ENCODE results near the gene ATP10A. TPM values are rescaled to one million over a fixed set of nuclear protein-coding genes. Genes with fewer than 3 reads are reported as not detected.

Gene ATP10A
- total and polyA plus RNA-seq, 8 donors: 1.5 to 15.2 (median 3.2) TPM

DNA sequence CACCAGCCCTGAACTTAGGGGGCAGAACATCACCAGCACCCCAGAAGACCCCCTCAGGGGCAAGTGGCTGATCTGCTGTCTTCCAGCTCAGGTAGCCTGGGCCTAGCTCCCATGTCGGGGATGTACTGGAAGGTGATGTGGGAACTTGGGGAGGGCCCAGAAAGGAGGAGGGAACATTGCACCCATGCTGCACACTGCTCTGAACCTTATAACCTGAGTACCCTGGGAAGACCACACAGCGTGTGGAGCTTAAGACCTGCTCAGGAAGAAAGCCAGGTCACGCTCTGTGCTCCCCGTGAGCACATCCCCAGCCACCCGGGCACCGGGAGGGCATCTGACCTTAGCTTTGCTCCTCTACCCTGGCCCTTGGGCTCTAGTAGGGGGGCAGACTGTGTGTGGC lies 159.4 kb downstream of the ATP10A start:
- TF ChIP-seq, protein P1, sequence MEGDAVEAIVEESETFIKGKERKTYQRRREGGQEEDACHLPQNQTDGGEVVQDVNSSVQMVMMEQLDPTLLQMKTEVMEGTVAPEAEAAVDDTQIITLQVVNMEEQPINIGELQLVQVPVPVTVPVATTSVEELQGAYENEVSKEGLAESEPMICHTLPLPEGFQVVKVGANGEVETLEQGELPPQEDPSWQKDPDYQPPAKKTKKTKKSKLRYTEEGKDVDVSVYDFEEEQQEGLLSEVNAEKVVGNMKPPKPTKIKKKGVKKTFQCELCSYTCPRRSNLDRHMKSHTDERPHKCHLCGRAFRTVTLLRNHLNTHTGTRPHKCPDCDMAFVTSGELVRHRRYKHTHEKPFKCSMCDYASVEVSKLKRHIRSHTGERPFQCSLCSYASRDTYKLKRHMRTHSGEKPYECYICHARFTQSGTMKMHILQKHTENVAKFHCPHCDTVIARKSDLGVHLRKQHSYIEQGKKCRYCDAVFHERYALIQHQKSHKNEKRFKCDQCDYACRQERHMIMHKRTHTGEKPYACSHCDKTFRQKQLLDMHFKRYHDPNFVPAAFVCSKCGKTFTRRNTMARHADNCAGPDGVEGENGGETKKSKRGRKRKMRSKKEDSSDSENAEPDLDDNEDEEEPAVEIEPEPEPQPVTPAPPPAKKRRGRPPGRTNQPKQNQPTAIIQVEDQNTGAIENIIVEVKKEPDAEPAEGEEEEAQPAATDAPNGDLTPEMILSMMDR (IDR thresholded peaks at IDR 0.05): no peak
- TF ChIP-seq EP300 (IDR thresholded peaks at IDR 0.05) (no peak), POLR2A (IDR thresholded peaks at IDR 0.05) (no peak), POLR2AphosphoS5 (IDR thresholded peaks at IDR 0.05) (no peak)
- H3K9me3 ChIP-seq: no peaks in the 10 kb centered on the region
- 70 to 93% (median 90%) methylated on average over 2 to 6 of the region's 6 CpGs for WGBS, 5 donors

DNA sequence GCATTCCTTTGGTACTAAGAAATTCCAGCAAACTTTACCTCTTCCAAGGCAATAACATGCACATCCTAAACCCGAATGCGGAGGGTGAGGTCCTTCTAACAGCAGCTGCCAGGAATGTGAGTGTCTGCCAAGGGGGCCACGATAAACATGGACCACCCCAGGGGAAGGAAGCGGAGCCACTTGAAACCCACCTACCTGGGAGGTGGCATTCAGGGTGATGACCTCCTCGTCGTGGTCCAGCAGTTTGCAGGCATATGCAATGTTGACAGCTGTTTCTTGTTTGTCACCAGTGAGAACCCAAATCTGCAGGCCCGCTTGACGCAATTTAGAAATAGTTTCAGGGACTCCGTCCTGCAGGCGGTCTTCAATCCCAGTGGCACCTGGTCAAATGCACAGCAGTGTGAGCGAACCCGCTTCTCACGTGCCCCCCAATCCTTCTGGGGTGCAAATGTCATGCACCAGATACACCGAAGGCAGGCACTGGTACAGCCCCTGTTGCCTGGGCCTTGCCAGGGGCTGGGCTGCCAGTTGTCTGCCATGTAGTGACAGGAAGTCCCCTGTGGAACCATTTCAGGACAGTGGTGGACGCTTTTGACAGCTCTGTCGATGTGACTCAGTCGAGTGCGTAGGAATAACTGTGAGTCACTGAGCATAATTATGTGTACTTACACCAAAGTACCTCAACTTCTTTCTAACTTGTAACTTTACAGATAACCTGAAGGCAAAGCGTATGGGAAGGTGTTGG lies 161.2 kb downstream of the ATP10A start:
- no peaks in the 10 kb centered on the region for H3K4me1 ChIP-seq
- DNase-seq: no peak
- H3K9me3 ChIP-seq: no peaks in the 10 kb centered on the region
- H3K27ac ChIP-seq: no peak overlapping the region
- H3K36me3 ChIP-seq: peaks cover 0 to 24% (median 8%) of the 10 kb centered on the region in 4 donors
- TF ChIP-seq, protein P1 (IDR thresholded peaks at IDR 0.05): no peak
- TF ChIP-seq POLR2A (IDR thresholded peaks at IDR 0.05) (no peak), EP300 (IDR thresholded peaks at IDR 0.05) (no peak), POLR2AphosphoS5 (IDR thresholded peaks at IDR 0.05) (no peak)
- intact Hi-C loops (cut with DNase I; ENCODE audit: low total_unique reads): no loop called here
- H3K4me3 ChIP-seq: no peak overlapping the region
- 90 to 93% (median 92%) methylated on average over 18 to 19 of the region's 19 CpGs for WGBS, 5 donors
- no peaks in the 10 kb centered on the region for H3K27me3 ChIP-seq

More for the DNA sequence above, 159.4 kb downstream of the ATP10A start:
- Histone ChIP-seq H3K4me3 (no peak overlapping the region), H3K4me1 (no peaks in the 10 kb centered on the region), H3K27ac (no peak overlapping the region), H3K27me3 (no peaks in the 10 kb centered on the region), H3K36me3 (peaks cover 0 to 28% (median 8%) of the 10 kb centered on the region in 4 donors)
- no peak for DNase-seq
- intact Hi-C loops (cut with DNase I; ENCODE audit: low total_unique reads): no loop called here

DNA sequence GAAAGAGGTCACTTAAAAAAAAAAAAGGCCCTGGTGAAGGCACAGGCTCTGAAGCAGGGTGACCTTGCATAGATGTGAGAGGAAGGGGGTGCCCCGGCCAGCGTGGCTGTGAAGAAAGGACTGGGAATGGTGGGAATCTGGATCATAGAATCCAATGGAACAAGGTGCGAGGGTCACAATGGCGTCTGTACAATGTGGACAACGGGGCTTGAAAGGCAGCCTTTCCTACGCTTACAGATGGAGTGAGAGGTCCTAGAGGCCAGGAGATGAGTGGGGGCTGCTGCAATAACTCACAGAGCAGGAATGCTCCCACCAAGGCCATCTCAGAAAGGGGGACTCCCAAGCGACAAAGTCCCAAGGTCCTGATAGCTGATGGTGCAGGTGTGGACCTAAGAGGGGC lies 162.2 kb downstream of the ATP10A start:
- 87 to 92% (median 88%) methylated on average over 7 of the region's 7 CpGs for WGBS, 5 donors
- intact Hi-C loops (cut with DNase I; ENCODE audit: low total_unique reads): no loop called here
- Histone ChIP-seq H3K27me3 (no peaks in the 10 kb centered on the region), H3K4me1 (no peaks in the 10 kb centered on the region), H3K36me3 (peaks cover 0 to 22% (median 13%) of the 10 kb centered on the region in 4 donors), H3K4me3 (no peak overlapping the region), H3K27ac (no peak overlapping the region), H3K9me3 (peaks cover 0 to 5% (median 0%) of the 10 kb centered on the region in 4 donors)
- TF ChIP-seq POLR2AphosphoS5 (IDR thresholded peaks at IDR 0.05): no peak
- TF ChIP-seq EP300 (IDR thresholded peaks at IDR 0.05): no peak
- TF ChIP-seq POLR2A (IDR thresholded peaks at IDR 0.05): no peak
- TF ChIP-seq, protein P1 (IDR thresholded peaks at IDR 0.05): no peak
- no peak for DNase-seq

DNA sequence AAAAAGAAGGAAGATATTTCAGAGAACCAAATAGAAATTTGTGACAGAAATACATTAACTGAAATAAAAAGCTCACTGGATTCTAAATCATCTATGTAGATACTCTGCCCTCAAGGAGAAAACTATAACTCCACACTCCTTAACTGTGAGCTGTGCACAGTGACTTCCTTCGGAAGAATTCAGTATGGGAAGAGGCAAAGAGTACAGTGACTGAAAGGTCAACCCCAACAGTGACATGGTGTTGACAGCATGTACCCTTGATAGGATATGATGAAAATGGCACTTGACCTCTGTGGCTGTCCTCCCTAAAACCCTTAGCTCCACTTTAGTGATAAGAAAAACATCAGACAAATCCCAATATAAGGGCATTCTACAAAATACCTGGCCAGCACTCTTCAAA lies 165.5 kb downstream of the ATP10A start:
- no peak overlapping the region for H3K4me3 ChIP-seq
- WGBS, 5 donors: 78 to 100% (median 92%) methylated on average over 1 of the region's 1 CpG
- TF ChIP-seq, protein P1 (IDR thresholded peaks at IDR 0.05): no peak
- TF ChIP-seq EP300 (IDR thresholded peaks at IDR 0.05) (no peak), POLR2AphosphoS5 (IDR thresholded peaks at IDR 0.05) (no peak), POLR2A (IDR thresholded peaks at IDR 0.05) (no peak)
- H3K27ac ChIP-seq: no peak overlapping the region
- H3K36me3 ChIP-seq: peaks cover 0 to 50% (median 28%) of the 10 kb centered on the region in 4 donors
- H3K27me3 ChIP-seq: no peaks in the 10 kb centered on the region
- no peaks in the 10 kb centered on the region for H3K4me1 ChIP-seq
- intact Hi-C loops (cut with DNase I; ENCODE audit: low total_unique reads): no loop called here
- DNase-seq: no peak
- peaks cover 0 to 11% (median 0%) of the 10 kb centered on the region in 4 donors for H3K9me3 ChIP-seq

All from stomach (tissue), 9 donors.